Stromal cell of bone marrow (primary cell): ENCODE measurements around the gene C2CD4C.
"Not testable (repeated sequence)": the region's sequence is repeated elsewhere in the genome, so short reads cannot be mapped to it uniquely, and the experiment has no call there.

Experiments used
- DNase-seq: peaks from one replicate; pipeline ENCODE4 v3.0.0-alpha.2; 2012; ENCODE audit warnings: low read depth

C2CD4C gene

GRCh38 chr19:413756-414420 lies 4.9 kb upstream of the C2CD4C start:
- DNase-seq, result no peak

- DNase-seq, result no peak
These were observed 3.7 kb upstream of the C2CD4C start for GRCh38 chr19:412356-413355.

DNA sequence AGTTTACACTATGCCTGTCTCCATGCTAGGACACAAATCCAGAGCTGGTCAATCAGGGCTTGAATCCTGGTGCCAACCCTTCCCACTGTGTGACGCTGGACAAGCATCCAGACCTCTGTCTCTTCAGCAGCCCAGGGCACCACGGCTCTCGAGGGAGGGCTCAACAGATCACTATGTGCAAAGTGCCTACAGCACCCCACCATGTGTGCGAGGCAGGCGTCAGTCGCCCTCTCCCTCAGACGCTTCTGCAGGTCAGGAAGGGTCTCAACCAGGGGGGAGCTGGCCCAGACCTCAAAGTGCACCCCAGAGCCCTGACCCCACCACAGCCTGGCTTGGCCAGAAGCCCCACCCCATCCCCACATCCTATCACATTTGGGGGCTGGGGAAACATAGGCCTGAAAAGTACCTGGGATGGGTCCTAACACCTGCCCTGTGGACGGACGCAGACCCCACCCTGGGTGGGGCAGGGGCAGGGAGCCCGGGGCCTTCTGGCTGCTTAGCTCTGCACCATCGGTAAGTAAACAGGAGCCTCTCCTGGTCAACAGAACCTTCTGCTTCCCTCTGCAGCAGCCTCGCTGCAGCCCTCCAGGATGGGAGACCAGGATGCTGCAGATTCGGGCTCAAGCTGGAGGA lies 2.9 kb upstream of the C2CD4C start:
- DNase-seq, result no peak

DNA sequence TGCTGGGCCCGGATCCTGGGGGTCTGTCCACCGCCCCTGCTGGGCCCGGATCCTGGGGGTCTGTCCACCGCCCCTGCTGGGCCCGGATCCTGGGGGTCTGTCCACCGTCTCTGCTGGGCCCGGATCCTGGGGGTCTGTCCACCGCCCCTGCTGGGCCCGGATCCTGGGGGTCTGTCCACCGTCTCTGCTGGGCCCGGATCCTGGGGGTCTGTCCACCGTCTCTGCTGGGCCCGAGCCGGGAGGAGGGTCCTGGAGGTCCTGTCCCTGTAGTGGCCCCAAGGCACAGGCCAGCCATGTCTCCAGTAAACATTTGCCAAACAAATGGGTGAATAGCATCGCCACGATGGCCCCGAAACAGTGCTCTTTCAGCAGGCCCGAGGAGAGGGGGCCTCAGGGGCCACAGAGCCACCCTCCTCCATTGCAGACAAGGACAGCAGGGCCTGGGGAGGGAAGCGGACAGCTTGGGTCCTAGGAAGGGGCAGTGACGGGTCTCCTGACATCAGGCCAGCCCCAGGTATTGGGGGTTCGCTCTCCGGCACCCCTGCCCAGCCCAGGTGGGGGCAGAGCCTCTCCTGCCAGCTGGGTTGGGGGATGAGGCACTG lies 2.3 kb upstream of the C2CD4C start:
- DNase-seq, result not testable (repeated sequence)

DNA sequence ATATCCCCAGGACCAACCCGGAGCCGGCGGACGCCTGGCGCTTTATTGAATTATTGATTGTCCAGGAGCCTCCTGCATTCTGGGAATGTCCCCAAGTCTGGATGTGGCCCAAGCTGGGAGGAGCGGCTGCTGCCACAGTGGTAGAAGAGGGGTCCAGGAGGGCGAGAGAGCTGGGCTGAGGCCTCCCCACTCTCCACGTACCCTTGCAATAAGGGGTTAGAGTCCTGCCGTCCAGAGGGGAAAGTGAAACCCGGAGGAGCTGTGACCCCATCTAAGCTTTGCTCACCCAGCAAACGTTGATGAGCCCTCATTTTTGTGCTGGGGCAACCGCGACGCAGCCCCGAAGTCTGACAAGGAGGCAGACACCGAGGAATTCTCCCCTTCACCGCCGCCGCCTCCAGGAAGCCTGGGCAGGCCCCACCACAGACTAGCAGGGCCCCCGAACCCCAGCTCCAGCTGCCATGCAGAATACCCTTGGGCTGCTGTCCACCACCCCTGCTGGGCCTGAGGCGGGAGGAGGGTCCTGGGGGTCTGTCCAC lies 1.4 kb upstream of the C2CD4C start:
- no peak for DNase-seq

GRCh38 chr19:409516-410242 lies 732 bp upstream of the C2CD4C start:
- DNase-seq, result no peak

DNA sequence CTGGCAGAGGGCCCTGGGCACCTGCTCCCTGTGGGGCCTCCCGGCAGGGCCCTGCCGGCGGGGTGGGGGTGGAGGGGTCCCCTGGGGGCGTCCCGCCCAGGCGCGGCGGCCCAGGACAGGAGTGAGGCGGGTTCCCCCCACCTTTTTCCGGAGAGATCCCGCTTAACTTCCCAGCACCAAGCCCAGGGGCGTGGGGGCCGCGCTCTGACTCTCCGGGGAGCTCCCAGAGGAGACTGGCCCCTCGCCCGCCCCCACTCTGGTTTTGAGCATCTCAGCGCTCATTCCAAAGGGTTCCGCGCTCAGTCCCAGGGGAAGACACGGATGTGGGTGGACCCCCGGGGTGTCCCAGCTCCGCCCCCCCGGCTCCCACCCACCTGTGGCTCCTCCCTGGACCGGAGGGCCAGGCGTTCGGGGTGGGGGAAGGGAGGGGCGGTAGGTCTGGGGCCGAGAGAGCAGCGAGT lies 476 bp downstream of the C2CD4C start:
- no peak for DNase-seq

- no peak for DNase-seq
These were observed 1.2 kb downstream of the C2CD4C start for GRCh38 chr19:407511-408440.

- no peak for DNase-seq
These were observed 1.9 kb downstream of the C2CD4C start for GRCh38 chr19:406971-407510.

- DNase-seq, result no peak
These were observed 2.7 kb downstream of the C2CD4C start for GRCh38 chr19:406135-406781.

GRCh38 chr19:405121-405965 lies 3.6 kb downstream of the C2CD4C start:
- DNase-seq, result no peak

- DNase-seq, result no peak
These were observed 5.5 kb downstream of the C2CD4C start for GRCh38 chr19:403221-404027.

DNA sequence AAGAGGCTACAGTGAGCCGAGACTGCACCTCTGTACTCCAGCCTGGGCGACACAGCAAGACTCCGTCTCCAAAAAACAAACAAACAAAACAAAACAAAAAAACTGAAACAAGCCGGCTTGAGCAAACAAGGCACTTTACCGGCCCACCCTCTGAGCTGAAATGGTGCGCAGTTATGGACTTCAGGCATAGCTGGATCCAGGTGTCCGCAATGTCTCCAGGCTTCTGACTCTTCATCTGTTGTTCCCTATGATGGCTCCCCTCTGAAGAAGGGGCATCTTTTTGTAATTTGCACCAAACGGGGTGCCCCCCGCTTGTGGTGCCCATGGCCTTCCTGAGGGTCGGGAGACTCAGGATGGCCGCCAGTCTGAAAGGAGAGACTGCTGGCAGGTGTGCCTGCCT lies 6.2 kb downstream of the C2CD4C start:
- no peak for DNase-seq

DNA sequence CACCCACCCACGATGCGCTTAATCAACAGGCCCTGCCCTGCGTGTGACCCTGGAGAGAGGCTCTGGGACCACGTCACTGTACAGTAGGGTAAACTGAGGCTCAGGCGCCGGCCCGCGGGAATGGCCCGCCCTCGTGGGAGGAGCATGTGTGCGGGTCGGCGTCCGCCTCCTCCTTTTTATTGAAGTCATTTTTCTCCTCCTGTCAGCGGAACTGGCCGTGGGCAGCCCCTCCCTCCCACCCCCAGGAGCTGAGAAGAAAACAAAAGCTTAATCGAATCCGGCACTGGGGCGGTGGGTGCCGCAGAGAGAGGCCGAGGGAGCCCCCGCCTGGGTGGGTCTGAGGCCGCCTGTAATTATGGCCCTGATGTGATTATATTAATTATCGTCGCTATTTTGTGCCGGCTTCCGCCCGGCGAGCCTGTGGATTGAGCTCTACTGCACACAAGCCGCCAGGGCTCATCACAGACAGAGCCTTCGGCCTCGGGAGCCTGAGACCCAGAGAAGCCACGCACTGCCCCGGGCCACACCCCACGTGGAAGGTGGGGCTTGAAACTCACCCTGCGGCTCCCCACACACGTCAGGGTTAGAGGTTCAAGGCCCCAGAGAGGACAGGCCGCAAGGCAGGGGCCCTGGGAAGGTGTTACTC lies 7.0 kb downstream of the C2CD4C start:
- no peak for DNase-seq

GRCh38 chr19:400976-401865 lies 7.7 kb downstream of the C2CD4C start:
- DNase-seq, result no peak

- DNase-seq, result no peak
These were observed 9.6 kb downstream of the C2CD4C start for GRCh38 chr19:399370-399769.
